ENCODE data around the gene SIPA1L3.
"Not testable (repeated sequence)": the region's sequence is repeated elsewhere in the genome, so short reads cannot be mapped to it uniquely, and the experiment has no call there.

SIPA1L3 gene

DNA sequence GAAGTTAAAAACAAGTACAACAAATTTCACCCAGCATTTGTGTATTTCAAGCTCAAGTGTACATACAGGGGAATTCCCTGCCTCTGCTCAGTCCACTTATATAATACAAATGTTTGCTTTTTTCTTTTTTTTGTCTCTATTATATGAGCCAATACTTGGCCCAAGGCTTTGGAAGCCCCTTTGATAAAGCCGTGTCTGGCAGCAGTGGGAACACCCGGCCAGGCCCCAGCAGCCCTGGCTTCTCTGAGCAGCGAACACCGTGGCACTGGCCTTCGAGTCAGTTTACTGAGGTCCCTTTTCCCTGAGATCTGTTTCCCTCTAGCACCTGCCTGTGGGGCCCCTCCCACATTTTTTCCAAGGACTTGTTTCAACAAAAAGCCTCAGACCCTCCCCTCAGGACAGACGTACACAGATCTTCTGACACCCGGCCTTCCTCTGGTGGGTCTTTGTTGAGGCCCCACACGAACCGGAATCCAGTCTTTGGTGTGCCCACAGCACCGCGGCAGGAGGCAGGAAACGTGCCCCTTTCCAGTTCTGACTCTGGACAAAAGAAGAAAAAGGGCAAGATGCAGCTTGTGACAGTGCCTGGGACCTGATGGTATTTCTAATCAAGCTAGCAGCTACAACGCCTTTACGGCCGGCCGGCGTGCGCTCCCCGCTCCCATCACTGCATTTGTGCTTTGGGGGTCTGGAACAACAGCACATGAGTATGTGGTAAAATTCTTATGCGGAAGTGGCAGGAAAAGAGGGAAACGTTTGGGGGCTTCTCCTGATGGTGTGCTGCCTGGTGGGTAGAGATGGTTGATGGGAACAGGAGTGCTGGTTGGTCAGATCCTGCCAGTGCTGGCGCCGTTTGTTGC is 13.8 kb downstream of the SIPA1L3 start:
- DNase-seq: no peak

DNA sequence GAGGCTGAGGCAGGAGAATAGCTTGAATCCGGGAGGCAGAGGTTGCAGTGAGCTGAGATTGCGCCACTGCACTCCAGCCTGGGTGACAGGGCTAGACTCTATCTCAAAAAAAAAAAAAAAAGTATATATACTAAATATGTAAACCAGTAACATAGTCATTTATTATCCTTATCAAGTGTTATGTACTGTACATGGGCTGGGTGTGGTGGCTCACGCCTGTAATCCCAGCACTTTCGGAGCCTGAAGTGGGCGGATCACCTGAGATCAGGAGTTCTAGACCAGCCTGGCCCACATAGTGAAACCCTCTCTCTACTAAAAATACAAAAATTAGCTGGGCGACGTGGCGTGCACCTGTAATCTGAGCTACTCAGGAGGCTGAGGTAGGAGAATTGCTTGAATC is 17.6 kb downstream of the SIPA1L3 start:
- not testable (repeated sequence) for DNase-seq

DNA sequence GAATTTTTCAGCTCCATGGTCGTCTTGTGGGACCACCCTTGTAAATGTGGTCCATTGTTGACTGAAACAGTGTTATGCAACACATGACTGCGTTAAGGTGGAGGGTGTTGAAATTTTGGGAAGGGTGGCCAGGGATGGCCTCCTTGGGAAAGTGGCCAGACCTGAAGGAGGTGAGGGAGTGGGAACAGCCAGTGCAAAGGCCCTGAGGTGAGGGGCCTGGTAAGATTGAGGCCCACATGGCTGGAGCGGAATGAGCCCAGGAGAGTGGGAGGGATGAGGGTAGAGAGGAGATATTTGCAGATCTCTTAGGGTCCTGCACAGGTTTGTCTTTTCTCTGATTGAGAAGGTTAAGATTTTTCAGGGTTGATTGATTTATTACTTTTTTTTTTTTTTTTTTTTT is 18.2 kb downstream of the SIPA1L3 start:
- no peak for DNase-seq

DNA sequence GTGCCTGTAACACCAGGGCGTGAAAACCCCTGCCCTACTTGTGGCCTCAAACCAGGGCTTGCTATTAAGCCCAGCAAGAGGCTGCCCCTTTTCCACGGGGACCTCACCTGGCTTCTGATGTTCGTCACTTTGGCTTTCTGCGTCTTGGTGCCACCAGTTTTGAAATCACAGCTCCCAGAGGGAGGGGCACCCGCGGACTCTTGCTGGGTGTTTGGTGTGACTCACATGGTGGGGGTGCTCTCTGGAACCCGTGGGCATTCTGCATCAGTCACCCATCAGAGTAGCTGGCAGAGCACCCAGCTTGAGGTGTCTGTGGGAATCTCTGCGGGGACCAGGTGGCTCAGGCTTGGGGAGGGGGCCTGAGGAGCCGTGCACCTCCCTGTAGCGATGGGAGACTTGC is 19.2 kb downstream of the SIPA1L3 start:
- DNase-seq: no peak

DNA sequence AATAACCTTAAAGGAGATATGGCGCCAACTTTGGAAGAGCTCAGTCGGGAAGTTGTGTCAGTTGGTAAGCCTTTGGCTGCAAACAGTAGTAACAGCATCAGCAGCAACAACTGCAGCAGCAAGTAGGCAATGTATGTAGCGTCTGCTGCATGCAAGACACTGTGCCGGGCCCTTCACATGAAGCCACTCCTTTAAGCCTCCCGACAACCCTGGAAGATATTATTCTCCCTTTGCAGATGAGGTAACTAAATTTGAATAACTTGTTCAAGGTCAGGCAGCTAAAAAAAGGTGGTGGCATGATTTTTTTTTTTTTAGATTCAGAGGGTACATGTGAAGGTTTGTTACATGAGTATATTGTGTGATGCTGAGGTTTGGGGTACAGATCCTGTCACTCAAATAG is 19.7 kb downstream of the SIPA1L3 start:
- DNase-seq: no peak

DNA sequence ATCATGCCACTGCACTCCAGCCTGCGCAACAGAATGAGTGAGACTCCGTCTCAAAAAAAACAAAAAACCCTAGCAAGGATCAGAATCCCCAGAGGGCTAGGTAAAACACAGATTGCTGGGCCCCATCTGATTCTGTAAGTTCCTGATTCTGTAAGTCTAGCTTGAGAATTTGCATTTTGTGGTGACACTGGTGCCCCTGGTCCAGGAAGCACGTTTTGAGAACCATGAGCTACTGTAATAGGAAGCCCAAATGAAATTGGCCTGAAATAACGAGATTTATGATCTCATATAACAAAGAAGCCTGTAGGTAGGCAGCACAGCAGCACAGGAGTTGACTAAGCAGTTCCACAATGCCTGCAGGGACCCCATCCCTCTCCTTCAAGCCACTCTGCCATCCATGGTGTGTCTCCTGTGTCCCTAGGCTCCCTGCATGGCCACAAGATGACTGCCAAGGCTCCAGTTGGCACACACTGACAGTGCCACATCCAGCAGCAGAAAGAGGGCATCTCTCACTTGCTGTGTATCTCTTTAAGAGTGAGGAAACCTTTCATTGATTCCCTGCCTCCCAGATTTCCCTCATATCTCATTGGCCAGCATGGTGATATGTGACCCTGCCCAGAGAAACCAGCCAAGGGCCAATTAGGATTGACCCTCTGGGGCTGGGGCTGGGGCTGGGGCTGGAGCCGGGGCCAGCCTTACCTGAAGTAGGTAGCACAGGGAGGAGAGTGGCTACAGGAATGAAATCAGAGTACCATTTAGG is 21.7 kb downstream of the SIPA1L3 start:
- no peak for DNase-seq

DNA sequence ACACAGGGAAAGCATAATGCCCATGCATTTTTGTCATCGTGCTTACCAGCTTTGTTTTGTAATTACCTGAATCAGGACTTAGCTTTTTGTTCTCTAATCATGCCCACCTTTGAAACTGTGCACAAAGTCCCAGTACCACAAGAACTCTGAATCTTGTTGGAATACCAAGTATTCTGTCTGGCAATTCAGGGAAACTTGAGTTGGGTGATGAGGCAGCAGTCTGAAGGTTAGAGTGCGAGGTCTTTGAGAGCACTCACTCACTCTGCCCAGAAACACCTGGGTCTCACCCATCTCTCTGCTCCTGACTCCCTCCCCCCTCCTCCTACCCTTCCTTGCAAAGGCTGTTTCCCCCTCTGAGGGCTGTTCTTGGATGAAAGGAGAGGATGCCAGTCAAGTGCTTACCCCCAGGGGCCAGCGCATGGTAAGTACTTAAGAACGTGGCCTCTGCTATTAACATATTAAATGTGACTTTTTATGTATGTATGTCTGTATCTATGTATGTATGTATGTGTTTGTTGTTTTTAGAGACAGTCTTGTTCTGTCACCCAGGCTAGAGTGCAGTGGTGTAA is 22.4 kb downstream of the SIPA1L3 start:
- no peak for DNase-seq

DNA sequence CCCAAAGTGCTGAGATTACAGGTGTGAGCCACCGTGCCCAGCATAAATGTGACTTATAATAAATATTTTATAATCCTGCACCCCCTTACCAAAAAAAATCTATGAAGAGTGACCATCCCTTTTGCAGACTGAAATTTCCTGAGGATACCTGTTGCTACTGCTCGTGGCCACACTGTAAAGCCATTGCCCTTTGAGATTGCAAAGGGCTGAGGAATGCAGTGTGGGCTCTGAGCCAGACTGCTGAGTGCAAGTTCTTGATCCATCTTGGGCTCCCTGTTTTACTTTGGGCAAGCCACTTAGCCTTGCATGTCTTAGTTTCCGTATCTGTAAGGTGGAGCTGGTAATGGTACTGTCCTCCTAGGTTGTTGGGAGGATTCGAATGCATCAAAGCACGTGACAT is 23.4 kb downstream of the SIPA1L3 start:
- DNase-seq: no peak

DNA sequence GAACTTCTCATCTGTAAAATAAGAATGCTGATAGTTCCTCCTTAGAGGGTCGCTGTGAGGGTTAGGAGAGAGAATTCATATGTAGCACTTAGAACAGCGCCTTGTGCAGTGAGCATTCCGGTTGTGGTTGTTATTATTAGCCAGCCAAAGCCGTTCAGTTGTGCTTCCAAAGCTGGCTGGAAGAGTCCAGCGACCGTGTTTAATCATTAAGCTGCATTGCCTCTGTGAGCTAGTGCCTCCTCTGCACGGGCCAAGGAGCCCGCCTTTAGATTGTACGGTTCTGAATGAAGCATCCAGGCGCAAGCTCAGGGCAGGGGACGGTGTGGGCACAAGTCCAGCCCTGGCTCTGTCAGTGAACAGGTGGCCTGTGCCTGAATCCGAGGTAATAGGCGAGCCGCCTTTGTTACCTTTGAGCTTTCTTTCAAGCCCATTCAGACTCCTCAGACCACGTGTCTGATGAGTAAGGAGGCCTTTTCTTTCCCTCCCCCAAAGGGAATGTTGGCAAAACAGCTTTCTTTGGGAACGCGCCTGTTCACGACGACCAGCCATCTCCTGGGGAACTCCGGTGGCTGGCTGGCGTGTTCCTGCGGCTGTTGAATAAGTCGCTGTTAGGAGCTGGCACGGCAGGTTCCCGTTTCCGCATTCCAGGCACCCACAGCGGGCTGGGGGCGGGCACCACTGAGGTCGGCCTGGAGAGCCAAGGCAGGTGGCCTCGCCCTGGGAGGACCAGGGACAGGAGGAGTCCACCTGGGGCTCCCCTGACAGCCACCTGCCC is 25.1 kb downstream of the SIPA1L3 start:
- peak; percentile 85 for DNase-seq

DNA sequence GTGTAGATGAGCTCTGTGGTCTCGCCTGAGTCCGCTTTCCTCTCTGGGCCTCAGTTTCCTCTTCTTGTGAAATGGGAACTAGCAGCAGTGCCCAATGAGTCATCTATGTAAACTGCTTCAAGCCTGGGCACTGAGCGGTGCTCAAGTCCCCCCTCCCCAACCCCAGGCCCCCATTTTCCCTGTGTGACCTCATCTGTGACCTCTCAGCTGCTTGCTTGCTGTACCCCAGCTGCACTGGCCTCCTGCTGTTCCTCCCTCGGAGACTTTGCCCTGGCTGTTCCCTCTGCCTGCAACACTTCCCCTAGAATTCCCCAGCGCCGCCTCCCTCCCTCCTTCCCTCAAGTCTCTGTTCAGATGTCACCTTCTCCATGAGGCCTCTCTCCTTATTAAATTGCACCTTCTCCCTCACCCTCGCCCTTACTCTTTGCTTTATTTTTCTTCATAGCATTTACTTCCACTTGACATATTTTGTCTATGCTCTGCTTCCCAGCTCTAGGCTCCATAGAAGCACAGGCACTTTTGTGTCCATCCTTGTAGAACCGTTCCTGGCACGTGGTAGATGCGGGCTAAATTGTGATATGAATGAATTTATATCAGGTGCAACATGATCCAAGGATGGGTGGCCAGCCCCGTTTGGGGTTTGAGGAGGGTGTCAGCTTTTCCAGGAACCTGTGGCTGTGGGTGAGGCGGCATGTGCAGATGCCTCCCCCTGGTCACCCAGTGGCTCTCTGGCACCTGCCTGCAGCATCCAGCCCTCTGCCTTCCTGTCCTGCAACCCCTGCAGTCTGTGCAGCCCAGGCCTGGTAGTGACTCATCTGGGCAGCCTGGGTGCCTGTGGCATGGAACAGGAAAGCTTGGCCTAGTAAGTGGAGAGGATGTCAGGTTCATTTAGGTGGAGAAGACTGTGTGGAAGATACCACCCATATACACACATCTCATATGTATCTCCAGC is 26.3 kb downstream of the SIPA1L3 start:
- no peak for DNase-seq

DNA sequence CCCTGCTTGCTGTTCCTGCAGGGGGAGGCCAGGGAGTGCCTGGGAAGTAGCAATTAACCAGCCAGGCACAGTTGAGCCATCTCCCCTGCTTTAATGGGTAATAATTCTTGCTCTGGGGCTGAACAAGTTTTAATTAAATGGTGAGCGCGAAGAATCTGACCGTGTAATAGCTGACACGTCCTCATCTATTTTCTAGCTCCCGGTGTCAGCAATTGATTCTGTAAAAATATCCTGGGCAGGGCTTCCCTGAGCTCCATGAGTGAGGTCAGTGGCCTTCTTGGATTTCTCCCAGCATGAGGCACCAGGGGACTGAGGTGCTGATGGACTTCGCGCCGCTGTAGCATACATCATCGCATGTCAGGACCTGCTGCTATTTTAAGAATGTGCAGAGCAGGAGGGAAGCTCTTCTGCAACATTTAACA is 26.9 kb downstream of the SIPA1L3 start:
- DNase-seq: no peak

DNA sequence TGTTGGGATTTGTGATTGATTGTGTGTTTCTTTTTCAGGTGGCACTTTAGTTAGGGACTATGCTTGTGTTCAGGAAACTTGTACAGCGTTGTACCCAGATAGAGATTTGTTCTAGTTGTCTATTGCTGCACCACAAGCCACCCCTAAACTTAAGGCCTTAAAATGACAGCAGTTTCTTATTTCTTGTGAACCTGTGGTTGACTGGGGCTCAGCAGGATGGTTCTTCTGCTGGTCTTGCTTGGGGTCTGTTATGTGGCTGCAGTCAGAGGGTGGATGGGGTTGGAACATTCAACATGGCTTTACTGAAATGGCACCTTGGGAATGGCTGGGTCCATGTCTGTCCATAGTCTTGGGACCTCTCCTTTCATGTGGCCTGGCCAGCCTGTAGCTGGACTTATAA is 28.3 kb downstream of the SIPA1L3 start:
- no peak for DNase-seq

DNA sequence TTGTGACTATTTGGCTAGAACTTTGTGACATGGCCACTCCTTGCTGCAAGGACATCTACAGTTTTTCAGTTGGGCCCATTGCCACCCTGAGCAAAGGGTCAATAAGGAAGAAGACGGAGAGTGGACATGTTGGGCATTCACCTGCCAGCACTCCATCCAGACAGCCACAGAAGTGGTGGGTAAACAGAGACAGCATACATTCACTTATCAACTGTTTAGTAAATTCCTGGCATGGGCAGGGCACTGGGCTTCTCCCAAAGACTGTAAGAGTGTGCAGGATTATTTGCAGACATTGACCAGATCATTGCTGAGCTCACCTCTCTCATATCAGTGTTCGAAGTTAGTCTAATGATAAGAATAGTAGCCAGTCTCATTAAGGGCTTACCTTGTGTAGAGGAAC is 29.2 kb downstream of the SIPA1L3 start:
- no peak for DNase-seq

DNA sequence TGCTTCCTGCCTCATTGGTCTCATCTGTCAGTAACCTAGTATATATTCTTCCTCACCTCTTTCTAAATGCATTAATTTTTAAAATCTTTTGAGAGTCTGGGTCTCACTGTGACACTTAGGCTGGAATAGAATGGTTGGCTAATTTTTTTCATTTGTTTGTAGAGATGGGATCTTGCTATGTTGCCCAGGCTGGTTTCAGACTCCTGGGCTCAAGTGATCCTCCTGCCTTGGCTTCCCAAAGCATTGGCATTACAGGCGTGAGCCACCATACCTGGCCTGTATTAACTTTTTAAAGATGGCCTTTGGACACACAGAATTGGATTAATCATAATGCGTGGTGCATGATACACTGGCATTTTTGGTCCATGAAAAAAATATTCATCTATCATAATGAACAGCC is 29.9 kb downstream of the SIPA1L3 start:
- DNase-seq: no peak

DNA sequence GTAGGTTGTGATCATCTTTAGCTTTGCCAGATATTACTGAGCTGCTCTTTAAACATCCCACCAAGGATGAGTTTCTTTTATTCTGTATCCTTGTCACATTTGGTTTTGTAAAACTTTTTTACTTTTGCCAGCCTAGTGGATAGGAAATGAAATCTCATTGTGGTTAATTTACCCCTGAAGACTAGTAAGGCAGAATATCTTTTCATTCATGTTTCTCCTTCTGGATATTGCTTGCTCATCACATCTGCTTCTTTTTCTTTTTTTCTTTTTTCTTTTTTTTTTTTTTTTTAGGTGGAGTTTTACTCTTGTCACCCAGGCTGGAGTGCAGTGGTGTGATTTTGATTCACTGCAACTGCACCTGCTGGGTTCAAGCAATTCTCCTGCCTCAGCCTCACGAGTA is 31.3 kb downstream of the SIPA1L3 start:
- DNase-seq: no peak

DNA sequence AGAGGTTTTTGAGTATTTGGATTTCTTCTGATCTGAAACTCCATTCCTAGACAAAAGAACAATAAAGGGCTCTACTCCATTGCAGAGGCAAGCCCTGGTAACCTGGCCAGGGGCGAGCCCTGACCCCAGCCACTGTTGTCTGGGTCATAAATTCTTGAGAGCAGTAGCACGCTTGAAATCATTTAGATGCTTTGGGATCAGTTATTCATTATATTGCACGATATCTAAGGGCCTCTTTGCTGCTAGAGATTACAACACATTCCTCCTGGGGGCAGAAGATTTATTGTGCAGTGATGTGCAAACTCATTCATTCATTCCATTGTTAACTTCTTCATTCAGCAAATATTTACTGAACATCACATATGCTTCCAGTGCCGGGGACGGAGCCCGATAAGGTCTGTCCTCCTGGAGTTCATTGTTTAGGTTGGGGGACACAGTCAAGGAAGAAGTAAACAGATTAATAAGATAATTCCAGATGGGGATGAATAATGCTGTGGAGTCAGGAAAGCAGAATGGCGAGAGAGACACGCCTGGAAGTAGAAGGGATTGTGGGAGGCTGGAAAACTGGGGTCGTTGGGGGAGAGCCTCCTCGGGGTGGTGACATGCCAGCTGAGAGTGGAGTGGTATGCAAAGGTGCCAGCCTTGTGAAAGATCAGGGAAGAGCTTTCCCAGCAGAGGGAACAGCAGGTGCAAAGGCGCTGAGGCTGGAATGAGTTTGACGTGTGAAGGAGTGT is 34.9 kb downstream of the SIPA1L3 start:
- no peak for DNase-seq

DNA sequence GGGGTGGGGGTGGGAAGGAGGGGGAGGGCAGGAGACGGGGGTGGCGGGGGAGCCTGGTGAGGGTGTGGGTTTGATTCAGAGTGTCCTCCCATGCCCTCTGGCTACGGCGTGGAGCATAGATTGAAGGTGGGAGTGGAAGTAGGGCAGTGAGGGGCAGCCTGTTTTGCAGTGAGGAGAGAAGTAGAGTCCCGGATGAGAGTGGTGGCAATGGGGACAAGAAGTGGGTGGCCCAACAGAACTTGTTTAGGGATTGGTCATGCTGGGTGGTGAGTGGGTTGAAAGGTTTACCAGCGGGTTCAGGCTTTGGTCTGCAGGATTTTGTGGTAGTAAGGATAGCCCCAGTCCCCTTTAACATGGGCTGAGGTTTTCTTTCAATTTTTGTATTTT is 35.5 kb downstream of the SIPA1L3 start:
- no peak for DNase-seq

DNA sequence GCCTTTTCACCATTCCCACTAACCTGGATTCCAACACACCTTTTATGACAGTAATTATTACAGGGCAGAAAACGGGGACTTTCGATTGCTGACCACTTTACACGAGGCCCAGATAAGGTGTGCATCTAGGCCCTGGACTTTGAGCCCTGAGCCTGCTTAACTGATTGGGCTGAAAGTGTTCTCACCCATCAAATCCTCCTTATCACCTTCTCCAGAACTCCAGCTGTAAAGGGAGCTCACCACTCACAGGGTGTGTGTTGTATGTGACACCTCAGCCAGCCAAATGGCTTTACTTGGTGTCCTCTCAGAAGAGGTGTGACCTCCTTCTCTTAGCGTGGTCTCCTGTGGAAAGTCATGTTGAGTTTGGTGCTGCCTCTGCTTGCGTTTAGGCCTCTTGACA is 36.5 kb downstream of the SIPA1L3 start:
- DNase-seq: no peak

DNA sequence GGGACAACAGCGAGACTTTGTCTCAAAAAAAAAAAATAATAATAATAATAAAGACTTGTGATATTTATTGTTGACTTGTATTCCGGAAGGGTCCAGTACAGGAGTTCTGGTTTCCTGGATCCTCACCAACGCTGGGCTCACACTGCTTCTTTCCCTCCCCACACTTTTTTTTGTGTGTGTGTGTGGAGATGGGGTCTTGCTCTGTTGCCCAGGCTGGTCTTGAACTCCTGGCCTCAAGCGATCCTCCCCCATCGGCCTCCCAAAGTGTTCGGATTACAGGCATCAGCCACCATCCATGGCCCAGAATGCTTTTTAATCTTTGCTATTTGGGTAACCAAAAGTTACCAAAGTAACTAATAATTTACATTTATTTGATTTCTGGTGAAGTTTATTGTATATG is 39.1 kb downstream of the SIPA1L3 start:
- no peak for DNase-seq

DNA sequence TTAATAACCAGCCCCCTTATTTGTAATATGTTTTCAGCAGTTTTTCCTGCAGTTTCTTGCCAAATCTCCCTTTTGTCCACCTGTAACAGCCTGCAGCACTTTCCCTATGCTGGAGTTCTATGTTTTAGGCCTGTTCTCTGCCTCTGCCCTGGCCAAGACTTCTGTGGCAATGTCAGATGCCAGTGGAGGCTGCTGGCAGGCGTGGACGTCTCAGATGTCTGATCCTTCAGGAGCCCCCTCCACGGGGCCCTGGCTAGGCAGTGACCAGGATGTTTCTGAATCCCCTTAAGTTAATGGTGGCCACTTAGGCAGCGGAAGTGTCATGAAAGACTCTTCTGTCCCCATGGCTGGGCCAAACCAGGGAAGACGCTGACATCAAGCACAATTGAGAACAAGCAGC is 40.8 kb downstream of the SIPA1L3 start:
- DNase-seq: no peak

DNA sequence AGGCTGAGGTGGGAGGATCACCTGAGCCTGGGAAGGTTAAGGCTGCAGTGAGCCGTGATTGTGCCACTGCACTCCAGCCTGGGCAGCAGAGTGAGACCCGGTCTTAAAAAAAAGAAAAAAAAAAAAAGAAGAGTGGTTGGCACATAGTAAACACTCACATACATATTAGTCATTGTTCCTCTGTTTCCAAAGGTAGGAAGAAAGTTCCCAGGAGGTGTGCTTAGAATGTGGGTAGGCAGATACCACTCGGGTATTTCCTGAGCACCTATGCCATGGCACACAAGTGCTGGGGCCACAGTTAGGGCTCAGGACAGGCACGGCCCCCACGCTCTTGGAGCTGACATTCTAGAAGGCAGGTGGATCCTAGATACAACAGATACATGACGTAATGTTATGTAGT is 41.4 kb downstream of the SIPA1L3 start:
- no peak for DNase-seq

All from NCI-H1105 (cell line).